CD14-positive monocyte (primary cell): ENCODE results near the gene ARMC9. TPM values are rescaled to one million over a fixed set of nuclear protein-coding genes. Genes with fewer than 3 reads are reported as not detected.
A peak's percentile ranks its signal among the peaks of the same experiment; 100 is the strongest.

ENCODE experiments used
- DNase-seq, 3 donors: peaks; one replicate each; pipeline ENCODE4 v3.0.0-alpha.2; 2011 to 2022
- H2AFZ ChIP-seq: 2 replicates; pipeline ENCODE4 v1.6.0; 2012; ENCODE audit warnings: mild to moderate bottlenecking, low read depth, low read length, inconsistent platforms; ENCODE audit not compliant: insufficient read depth, poor library complexity, severe bottlenecking
- H3K27ac ChIP-seq, 2 donors: 1 replicate in 1 of 2; 2 replicates in 1 of 2; pipeline ENCODE4 v1.5.1; 2012 to 2013; ENCODE audit warnings: low read length in 2 of 2, control low read depth in 1 of 2, inconsistent platforms in 1 of 2, low read depth in 1 of 2, mild to moderate bottlenecking in 1 of 2
- H3K27me3 ChIP-seq, 2 donors: one replicate each; pipeline versions ENCODE4 v1.6.0 to v1.6.1; 2011 to 2013; ENCODE audit warnings: low read length in 2 of 2; ENCODE audit not compliant: control insufficient read depth in 2 of 2, insufficient read depth in 2 of 2
- H3K36me3 ChIP-seq, 2 donors: replicated peaks in 1 of 2; 1 replicate in 1 of 2; 2 replicates in 1 of 2; pipeline versions ENCODE4 v1.5.1 to v1.6.1; 2012 to 2013; ENCODE audit warnings: low read length in 2 of 2, control low read depth in 1 of 2, inconsistent platforms in 1 of 2, mild to moderate bottlenecking in 1 of 2; ENCODE audit not compliant: insufficient read depth in 2 of 2, control insufficient read depth in 1 of 2
- H3K4me1 ChIP-seq, 2 donors: 1 replicate in 1 of 2; 2 replicates in 1 of 2; pipeline versions ENCODE4 v1.5.1 to v1.6.1; 2012 to 2013; ENCODE audit warnings: low read length in 2 of 2, control low read depth in 1 of 2, inconsistent platforms in 1 of 2, mild to moderate bottlenecking in 1 of 2, moderate library complexity in 1 of 2; ENCODE audit not compliant: insufficient read depth in 2 of 2, control insufficient read depth in 1 of 2
- H3K4me2 ChIP-seq: replicated peaks from 2 replicates; pipeline ENCODE3; 2012; ENCODE audit warnings: low read length, moderate library complexity, mild to moderate bottlenecking; ENCODE audit not compliant: poor library complexity, severe bottlenecking; ENCODE audit errors: extremely low read depth
- H3K4me3 ChIP-seq, 3 experiments: fragments of 200-600 bp in 1 of 3; sonication (generic) in 1 of 3; replicated peaks in 1 of 3; 1 replicate in 2 of 3; 2 replicates in 1 of 3; pipeline ENCODE4 v1.5.1; 2011 to 2013; ENCODE audit warnings: low read length in 3 of 3, mild to moderate bottlenecking in 3 of 3, control low read depth in 2 of 3, low read depth in 2 of 3, inconsistent platforms in 1 of 3, moderate library complexity in 1 of 3
- H3K79me2 ChIP-seq: 2 replicates; pipeline ENCODE4 v1.6.0; 2012; ENCODE audit warnings: mild to moderate bottlenecking, control low read depth, inconsistent platforms, low read length, moderate library complexity; ENCODE audit not compliant: insufficient read depth
- H3K9ac ChIP-seq: 2 replicates; pipeline ENCODE4 v1.6.0; 2017; ENCODE audit warnings: low read length, mild to moderate bottlenecking; ENCODE audit not compliant: insufficient read depth, poor library complexity, severe bottlenecking
- H3K9me3 ChIP-seq, 2 donors: replicated peaks in 1 of 2; 1 replicate in 1 of 2; 2 replicates in 1 of 2; pipeline versions ENCODE4 v1.5.1 to v1.6.1; 2012 to 2013; ENCODE audit warnings: low read length in 2 of 2, control low read depth in 1 of 2; ENCODE audit not compliant: control insufficient read depth in 1 of 2, insufficient read depth in 1 of 2
- H4K20me1 ChIP-seq: 2 replicates; pipeline ENCODE4 v1.6.0; 2012; ENCODE audit warnings: mild to moderate bottlenecking, low read length, control low read depth, moderate library complexity; ENCODE audit not compliant: insufficient read depth
- H3K27ac Mint-ChIP-seq, 7 donors: one replicate each; pipeline ENCODE4 v1.8.0; 2020; ENCODE audit warnings: mild to moderate bottlenecking in 7 of 7, mixed read lengths in 7 of 7, moderate library complexity in 6 of 7, inconsistent platforms in 2 of 7
- H3K27me3 Mint-ChIP-seq, 3 donors: one replicate each; pipeline ENCODE4 v1.8.0; 2021 to 2022; ENCODE audit warnings: low read depth in 3 of 3, mild to moderate bottlenecking in 3 of 3, mixed read lengths in 3 of 3, moderate library complexity in 3 of 3, inconsistent platforms in 1 of 3
- H3K36me3 Mint-ChIP-seq, 2 donors: one replicate each; pipeline ENCODE4 v1.8.0; 2020; ENCODE audit warnings: mixed read lengths in 2 of 2, inconsistent platforms in 1 of 2, mild to moderate bottlenecking in 1 of 2
- H3K4me1 Mint-ChIP-seq: one replicate; pipeline ENCODE4 v1.8.0; 2020; ENCODE audit warnings: mild to moderate bottlenecking, mixed read lengths
- H3K4me3 Mint-ChIP-seq, 2 donors: one replicate each; pipeline ENCODE4 v1.8.0; 2020; ENCODE audit warnings: mild to moderate bottlenecking in 2 of 2, mixed read lengths in 2 of 2, moderate library complexity in 1 of 2
- H3K9me3 Mint-ChIP-seq, 7 donors: one replicate each; pipeline ENCODE4 v1.8.0; 2020 to 2022; ENCODE audit warnings: mixed read lengths in 7 of 7, mild to moderate bottlenecking in 6 of 7, moderate library complexity in 6 of 7, inconsistent platforms in 2 of 7
- WGBS: methylation state at CpG from one replicate; pipeline ENCODE4 v1.1.5; 2013; ENCODE audit warnings: missing lambda C conversion rate; ENCODE audit not compliant: insufficient coverage; 5-methylcytosine and 5-hydroxymethylcytosine counted together
- intact Hi-C, 2 donors: fragments of 100-400 bp; cut with micrococcal nuclease; formaldehyde crosslinking; loops; one replicate each; pipeline versions ENCODE4 v1.15.0 to v1.15.1; 2023
- polyA plus RNA-seq, 3 donors: library from polyadenylated mRNA; depleted of rRNA in 1 of 3; unstranded in 2 of 3; stranded (reverse) in 1 of 3; fragments of 300-500 nt in 2 of 3; fragments of >200 nt in 1 of 3; fragmentation: Illumina TruSeq in 2 of 3; gene quantifications; 1 replicate in 2 of 3; 2 replicates in 1 of 3; pipeline ENCODE4 v1.2.3, GENCODE V29; 2012 to 2021
- TF ChIP-seq, protein P1 (sequence below): fragments of 200-600 bp; IDR thresholded peaks from one replicate; pipeline ENCODE4 v1.8.0; 2022; ENCODE audit warnings: antibody characterized with exemption, mild to moderate bottlenecking

The ARMC9 gene
- polyA plus RNA-seq, 3 donors = 0.07 to 0.27 TPM; not detected in 1

DNA sequence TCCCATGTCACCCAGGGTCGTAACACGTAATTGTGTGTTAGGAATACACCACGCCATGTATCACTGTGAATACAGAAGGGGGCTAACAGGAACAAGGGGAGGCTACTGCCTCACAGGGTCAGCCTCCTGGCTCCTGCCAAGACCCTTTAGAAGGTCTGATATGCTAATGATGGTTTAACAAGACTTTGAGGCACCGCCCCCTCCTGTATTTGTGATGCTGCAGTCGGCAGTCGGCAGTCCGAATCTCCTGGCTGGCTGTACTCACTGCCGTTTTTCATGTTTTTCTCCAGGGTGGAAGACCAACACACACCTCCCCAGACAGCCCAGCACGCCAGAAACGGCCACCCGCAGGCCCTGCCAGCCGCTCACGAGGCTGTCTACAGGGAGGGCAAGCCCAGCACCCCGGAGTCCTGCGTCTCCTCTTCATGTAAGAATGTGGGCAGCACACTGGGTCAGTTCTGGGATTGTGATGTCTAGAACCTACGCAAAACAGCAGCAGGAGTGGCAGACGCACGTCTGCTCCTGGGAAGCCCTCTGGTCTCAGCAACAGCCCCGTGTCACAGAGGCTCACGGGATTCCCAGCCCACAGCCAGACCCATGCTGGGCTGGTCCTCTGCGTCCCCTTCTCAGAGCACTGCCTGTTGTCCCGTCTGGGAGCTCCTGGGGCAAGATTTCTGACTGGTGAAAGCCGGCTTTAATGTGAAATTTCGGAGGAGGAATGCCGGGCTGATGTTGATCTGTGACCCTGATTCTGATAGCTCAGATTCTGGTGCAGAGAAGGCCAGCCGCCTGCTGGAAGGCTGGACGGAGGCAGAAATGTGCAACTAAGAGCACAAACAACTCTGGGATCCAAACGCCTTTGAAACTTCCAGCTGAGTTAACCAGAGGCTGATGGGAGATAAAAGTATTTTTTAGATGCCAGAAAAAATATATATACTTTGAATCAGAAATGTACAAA, 157.4 kb downstream of the ARMC9 start:
- Mint-ChIP-seq H3K9me3 (peaks cover 0 to under 1% (median 0%) of the 10 kb centered on the region in 7 donors), H3K4me3 (no peak overlapping the region), H3K4me1 (peaks cover under 1% of the 10 kb centered on the region), H3K36me3 (no peaks in the 10 kb centered on the region), H3K27ac (peak overlapping the region in 1 of 7 donors; percentile 61), H3K27me3 (peaks cover 0 to 2% (median 0%) of the 10 kb centered on the region in 3 donors)
- no peaks in the 10 kb centered on the region for H3K9me3 ChIP-seq
- no peaks in the 10 kb centered on the region for H3K79me2 ChIP-seq
- H3K27me3 ChIP-seq = no peaks in the 10 kb centered on the region
- H2AFZ ChIP-seq = no peak overlapping the region
- intact Hi-C loops = no loop called here
- WGBS = 96% methylated on average over 26 of the region's 28 CpGs
- H3K36me3 ChIP-seq = no peaks in the 10 kb centered on the region
- H3K9ac ChIP-seq = no peak overlapping the region
- H4K20me1 ChIP-seq = no peaks in the 10 kb centered on the region
- no peak overlapping the region for H3K27ac ChIP-seq
- no peak for DNase-seq
- H3K4me1 ChIP-seq = peaks cover under 1 to 2% of the 10 kb centered on the region in 2 donors
- no peak overlapping the region for H3K4me2 ChIP-seq
- TF ChIP-seq, protein P1, sequence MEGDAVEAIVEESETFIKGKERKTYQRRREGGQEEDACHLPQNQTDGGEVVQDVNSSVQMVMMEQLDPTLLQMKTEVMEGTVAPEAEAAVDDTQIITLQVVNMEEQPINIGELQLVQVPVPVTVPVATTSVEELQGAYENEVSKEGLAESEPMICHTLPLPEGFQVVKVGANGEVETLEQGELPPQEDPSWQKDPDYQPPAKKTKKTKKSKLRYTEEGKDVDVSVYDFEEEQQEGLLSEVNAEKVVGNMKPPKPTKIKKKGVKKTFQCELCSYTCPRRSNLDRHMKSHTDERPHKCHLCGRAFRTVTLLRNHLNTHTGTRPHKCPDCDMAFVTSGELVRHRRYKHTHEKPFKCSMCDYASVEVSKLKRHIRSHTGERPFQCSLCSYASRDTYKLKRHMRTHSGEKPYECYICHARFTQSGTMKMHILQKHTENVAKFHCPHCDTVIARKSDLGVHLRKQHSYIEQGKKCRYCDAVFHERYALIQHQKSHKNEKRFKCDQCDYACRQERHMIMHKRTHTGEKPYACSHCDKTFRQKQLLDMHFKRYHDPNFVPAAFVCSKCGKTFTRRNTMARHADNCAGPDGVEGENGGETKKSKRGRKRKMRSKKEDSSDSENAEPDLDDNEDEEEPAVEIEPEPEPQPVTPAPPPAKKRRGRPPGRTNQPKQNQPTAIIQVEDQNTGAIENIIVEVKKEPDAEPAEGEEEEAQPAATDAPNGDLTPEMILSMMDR = no peak
- H3K4me3 ChIP-seq = no peak overlapping the region

DNA sequence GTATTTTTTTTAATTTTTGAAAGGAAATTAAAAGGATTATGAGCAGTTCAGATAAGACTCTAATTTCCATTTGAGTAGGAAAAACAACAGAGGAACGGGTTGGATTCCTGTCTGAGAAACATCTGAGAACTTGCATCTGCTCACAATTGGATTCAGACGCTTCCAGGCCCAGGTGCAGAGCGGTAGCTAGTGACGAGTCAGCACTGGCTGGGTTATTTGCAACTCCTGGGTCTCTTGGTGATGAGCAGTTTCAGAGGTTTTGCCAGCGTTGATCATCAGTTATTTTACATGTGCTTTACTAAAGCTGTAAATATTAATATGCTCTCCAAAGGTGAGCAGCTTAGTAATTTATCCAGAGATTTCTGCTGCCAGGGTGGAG, 158.0 kb downstream of the ARMC9 start:
- no peak overlapping the region for H3K9ac ChIP-seq
- H3K4me2 ChIP-seq = no peak overlapping the region
- peaks cover 0 to 2% (median 0%) of the 10 kb centered on the region in 3 donors for H3K27me3 Mint-ChIP-seq
- no peaks in the 10 kb centered on the region for H3K79me2 ChIP-seq
- H3K27me3 ChIP-seq = no peaks in the 10 kb centered on the region
- DNase-seq = no peak
- peaks cover 7 to 9% of the 10 kb centered on the region in 2 donors for H3K4me1 ChIP-seq
- no peak overlapping the region for H3K27ac Mint-ChIP-seq
- H3K27ac ChIP-seq = no peak overlapping the region
- no peaks in the 10 kb centered on the region for H4K20me1 ChIP-seq
- no peaks in the 10 kb centered on the region for H3K36me3 ChIP-seq
- H3K4me3 Mint-ChIP-seq = no peak overlapping the region
- TF ChIP-seq, protein P1 = no peak
- 82% methylated on average over 4 of the region's 5 CpGs for WGBS
- H2AFZ ChIP-seq = no peak overlapping the region
- H3K9me3 ChIP-seq = peaks cover 0 to 4% of the 10 kb centered on the region in 2 donors
- no peaks in the 10 kb centered on the region for H3K36me3 Mint-ChIP-seq
- peaks cover 7% of the 10 kb centered on the region for H3K4me1 Mint-ChIP-seq
- intact Hi-C loops = no loop called here
- H3K4me3 ChIP-seq = no peak overlapping the region
- peaks cover 0 to 4% (median 2%) of the 10 kb centered on the region in 7 donors for H3K9me3 Mint-ChIP-seq
